ENCODE results near the gene OVCA2.

The OVCA2 gene

DNA sequence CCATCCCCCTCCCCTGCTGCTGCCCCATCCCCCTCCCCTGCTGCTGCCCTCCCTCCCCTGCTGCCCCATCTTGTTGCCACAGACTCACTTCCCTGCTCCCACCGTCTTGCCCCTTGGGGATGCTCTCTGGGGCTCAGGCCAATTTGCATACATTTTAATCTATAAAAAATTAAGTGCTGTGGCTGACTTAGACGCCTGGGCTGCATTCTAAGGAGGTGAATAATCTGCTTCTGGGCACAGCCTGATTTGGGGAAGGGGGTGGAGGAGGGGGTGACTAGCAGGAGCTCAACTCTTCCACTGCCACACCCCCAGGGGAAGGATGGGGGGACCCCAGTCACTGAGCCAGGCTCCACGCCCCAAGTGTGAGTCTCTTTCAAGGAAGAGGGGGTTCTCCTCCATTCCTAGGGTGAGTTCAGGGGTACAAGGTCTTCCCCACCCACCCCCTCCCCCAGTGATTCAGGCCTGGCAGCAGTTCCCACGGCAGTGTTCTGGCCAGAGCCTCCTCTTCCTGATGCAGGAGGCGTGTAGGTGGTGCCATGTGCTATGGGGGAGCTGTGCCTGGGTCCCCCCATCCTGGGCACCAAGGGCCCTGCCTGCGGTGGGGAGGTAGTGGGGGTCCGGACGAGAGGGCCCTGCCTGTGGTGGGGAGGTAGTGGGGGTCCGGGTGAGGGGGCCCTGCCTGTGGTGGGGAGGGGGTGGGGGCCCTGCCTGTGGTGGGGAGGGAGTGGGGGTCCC lies 6.8 kb upstream of the OVCA2 start:
- DNase-seq = no peak

DNA sequence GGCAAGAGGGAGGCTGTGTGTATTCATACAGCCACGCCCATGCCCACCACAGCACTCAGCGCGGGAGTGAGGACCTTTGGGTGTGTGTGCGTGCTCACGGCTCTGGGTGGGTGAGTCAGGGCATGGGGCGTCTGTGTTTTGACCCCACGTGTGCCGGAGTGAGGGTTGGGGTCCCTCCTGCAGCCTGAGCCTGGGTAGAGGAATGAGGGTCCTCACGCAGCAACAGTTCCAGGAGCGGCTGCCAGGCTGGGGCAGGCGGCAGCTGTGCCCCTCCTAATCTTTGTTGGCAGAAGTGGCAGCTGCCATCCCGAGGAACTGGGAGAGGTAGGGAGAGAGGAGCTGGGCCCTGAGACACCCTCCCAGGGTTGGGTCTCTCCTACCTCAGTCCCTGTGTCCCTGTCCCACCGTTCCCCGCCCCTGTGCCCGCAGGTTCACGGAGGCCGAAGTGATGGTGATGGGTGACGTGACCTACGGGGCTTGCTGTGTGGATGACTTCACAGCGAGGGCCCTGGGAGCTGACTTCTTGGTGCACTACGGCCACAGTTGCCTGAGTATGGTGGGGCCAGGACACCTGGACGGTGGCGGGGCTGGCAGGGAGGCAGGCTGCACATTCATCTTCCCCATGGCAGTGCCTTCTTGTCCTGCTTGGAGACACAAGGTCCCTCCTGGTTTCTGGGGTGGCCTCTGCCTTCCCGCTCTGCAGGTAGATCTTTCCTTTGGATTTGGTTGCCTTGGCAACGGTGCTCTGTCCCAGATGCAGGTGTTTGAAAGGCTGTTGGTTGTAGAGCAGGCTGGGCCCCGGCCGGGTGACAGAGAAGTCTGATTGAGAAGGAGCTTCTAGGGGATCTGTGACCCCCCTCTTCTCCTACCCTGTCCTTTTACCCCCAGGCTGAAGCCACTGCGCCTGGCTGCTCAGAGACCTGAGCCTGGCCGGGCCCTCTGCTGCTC lies 6.0 kb upstream of the OVCA2 start:
- no peak for DNase-seq

DNA sequence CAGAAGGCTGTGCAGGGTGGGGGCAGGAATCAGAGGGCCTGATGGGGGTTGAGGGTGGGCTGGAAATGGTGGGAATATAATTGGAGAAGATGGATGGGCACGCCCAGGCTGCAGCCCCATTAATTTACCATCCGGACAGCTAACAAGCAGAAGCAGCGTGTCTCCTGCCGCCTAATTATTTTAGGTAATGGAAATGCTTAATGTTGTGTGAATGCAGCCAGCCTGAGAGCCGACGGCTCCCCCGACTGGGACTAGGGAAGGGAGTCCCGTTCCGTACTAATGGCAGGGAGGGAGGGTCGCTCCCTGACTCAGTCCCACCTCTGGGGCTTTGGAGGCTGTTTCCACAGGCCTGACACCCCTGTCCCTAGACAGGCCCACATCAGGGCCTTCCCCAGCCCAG lies 4.7 kb upstream of the OVCA2 start:
- no peak for DNase-seq

DNA sequence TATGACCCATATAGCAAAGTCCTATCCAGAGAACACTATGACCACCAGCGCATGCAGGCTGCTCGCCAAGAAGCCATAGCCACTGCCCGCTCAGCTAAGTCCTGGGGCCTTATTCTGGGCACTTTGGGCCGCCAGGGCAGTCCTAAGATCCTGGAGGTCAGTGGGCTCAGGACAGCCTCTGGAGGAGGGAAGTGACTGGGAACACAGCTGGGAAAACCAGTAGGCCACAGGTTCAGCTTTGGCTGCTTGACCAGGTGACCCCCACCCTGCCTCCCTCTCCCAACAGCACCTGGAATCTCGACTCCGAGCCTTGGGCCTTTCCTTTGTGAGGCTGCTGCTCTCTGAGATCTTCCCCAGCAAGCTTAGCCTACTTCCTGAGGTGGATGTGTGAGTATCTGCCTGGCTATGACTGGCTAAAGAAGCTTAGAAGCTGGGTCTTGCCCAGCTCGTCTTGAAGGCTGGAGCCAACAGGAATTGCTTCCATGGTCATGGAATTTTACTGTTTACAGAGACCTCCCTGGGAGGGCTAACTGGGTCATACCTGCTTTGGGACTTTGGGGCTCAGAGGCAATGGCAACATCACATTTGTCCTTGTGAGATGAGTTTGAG lies 1.5 kb upstream of the OVCA2 start:
- no peak for DNase-seq

DNA sequence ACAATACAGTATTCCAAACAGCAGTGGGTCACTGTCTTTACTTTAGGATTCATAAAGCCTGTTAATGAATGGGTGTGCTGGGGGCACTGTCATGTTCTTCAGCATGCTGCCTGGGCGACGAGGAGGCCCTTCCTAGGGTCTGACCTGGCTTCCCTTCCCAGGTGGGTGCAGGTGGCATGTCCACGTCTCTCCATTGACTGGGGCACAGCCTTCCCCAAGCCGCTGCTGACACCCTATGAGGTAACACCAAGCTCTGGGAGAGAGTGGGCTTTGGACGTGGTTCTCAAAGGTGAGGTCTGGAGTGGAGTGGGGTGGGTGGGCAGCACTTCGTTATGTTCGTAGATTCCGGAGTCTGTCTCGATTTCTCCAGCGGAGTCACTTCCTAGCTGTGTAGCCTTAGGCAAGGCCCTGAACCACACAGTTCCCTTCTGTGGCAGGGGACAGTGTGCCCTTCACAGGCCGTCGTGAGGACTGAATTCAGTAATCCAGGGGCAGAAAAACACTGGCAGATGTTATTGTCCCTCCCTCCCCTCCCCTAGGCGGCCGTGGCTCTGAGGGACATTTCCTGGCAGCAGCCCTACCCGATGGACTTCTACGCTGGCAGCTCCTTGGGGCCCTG lies 771 bp upstream of the OVCA2 start:
- no peak for DNase-seq

- no peak for DNase-seq
These were observed 597 bp downstream of the OVCA2 start for GRCh38 chr17:2042390-2042847.

- DNase-seq = no peak
These were observed 1.1 kb downstream of the OVCA2 start for GRCh38 chr17:2042933-2043332.

DNA sequence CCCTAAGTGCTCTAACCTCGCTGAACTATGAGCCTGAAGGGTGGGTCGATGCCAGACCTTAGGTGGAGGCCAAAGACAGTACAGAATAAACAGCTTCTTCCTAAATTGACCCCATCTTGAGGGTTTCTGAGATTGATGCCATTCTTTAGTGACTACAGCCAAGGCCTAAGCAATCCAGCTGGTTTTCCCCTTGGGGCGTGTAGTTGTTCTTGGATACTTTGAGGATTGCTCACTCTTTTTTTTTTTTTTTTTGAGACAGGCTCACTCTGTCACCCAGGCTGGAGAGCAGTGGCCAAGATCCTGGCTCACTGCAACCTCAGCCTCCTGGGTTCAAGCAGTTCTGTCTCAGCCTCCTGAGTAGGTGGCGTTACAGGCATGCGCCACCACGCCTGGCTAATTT lies 2.0 kb downstream of the OVCA2 start:
- no peak for DNase-seq

- no peak for DNase-seq
These were observed 2.6 kb downstream of the OVCA2 start for GRCh38 chr17:2044263-2044894.

- no peak for DNase-seq
These were observed 5.8 kb downstream of the OVCA2 start for GRCh38 chr17:2047590-2047989.

DNA sequence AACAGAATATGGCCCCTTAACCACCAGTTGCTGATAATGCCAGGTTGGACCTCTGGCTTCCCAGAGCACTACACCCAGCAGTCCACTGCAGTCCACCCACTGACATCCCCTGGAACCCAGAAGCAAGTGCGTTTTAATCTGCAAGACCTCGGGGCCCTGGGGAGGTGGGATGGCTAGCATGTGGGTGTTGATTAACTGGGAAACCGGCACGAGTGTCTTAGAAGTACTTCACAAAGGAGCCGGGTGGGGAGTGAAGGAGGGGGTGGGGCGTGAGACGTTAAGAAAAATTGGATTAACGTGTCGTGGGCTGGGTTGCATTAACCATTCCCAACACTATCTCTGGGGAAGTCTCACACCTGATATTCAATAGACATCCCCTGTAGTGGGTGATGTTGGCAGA lies 7.0 kb downstream of the OVCA2 start:
- no peak for DNase-seq

- peak; percentile 91 to 92 for DNase-seq
These were observed 7.8 kb downstream of the OVCA2 start for GRCh38 chr17:2049333-2050299.

- DNase-seq = peak; percentile 65 to 69
These were observed 8.7 kb downstream of the OVCA2 start for GRCh38 chr17:2050300-2051060.

DNA sequence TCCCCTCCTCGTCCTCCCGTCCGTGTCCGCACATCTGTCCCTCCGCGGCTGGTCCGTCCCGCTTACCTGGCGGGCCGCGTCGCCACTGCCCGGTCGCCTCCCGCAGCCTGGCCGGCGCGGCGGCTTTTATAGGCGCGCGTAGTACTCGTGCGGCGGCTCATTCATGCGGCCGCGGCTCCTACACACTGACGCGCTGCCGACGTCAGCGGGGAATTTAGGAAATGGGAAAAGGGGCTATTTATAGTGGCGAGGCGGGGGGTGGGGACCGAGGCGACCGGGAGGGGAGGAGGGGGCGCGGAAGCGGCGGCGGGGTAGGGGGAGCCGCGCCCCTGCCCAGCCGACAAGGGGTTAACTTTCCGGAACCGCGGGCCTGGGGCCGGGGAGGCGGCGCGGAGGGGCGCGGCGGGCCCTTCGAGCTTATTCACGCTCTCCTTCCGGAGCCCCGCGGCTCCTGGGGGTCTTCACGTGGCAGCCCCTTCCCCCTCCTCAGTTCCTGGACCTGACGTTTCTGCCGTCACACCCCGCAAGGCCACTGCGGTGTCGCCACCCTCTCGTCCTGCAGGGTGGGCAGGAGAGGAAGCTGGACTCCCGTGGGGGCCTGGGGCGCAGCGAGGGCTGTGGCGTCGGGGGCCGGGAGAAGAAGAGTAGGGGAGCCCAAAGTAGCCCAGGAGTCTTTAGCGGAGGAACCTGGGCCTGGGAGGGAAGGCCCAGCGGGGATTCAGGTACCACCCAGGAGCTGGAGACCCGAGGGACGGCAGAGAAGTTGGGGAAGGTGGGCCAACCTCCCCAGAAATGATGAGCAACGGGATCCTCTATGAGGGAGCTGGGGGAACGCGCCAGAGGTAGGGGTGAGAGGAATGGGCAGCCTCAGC lies 9.5 kb downstream of the OVCA2 start:
- no peak for DNase-seq

- no peak for DNase-seq
These were observed 10.2 kb downstream of the OVCA2 start for GRCh38 chr17:2051933-2052559.

DNA sequence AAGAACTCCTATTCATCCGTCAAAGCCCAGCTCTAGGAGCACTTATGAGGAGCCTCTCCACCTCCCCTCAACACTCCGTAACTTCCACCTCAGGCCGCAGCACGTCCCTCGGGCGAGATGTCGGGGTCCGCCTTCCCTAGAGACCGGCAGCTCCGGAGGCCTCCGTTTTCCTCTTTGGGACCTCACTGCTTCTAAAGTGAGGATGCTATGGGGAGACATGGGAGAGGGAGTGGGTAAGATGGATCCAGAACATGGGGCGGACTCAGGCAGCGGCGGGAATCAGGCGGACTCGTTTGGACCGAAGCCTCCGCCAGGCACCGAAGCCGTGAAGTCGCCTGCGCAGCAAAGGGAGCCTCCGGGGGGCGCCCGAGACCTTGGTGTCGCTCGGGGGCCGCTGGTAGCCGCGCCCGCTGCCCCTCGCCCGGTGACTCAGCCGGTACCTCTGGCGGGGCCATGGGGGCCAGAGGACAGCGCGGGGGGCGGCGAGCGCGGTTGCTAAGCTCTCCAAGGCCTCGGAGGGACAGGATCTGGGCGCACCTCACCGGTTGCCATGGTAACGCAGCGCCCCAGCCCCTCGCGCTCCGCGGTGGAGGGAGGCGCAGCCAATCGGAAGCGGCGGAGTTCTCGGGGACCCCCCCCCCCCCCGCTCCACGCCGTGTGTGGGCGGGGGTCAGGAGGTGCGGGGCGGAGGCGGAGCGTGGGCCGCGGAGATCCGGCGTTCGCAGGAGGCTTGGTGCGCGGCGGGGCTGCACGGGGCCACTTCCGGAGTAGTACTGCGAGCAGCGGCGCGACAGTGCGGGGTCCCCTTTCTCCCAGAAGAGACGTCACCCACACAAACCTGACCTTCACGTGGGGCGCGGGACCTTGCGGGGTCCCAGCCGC lies 11.8 kb downstream of the OVCA2 start:
- DNase-seq = peak; percentile 65 to 66

- DNase-seq = no peak
These were observed 12.4 kb downstream of the OVCA2 start for GRCh38 chr17:2054262-2054511.
